Breast epithelium (tissue), 3 donors: ENCODE results near the gene MAP3K14.

Experiments
- POLR2A ChIP-seq: fragments of 450-650 bp; IDR thresholded peaks from one replicate; pipeline ENCODE4 v1.6.1; 2016; ENCODE audit warnings: antibody characterized with exemption, mild to moderate bottlenecking, moderate library complexity
- POLR2AphosphoS5 ChIP-seq, 3 donors: sonication (generic); formaldehyde crosslinking; IDR thresholded peaks; one replicate each; pipeline ENCODE4 v1.6.1; 2017; ENCODE audit warnings: antibody characterized with exemption in 3 of 3

- TF ChIP-seq POLR2A (no peak), POLR2AphosphoS5 (IDR thresholded peaks at IDR 0.05) (no peak)
These were observed 80.6 kb downstream of the MAP3K14 start for GRCh38 chr17:45236282-45236606.
